Upper lobe of left lung (tissue), 6 donors: Measurements from ENCODE around the gene HLA-DRB1. TPM values are rescaled to one million over a fixed set of nuclear protein-coding genes. Genes with fewer than 3 reads are reported as not detected.
"Not testable (repeated sequence)": the region's sequence is repeated elsewhere in the genome, so short reads cannot be mapped to it uniquely, and the experiment has no call there.

Experiments
- ATAC-seq, 2 donors: fragments of 200-7000 bp; cut with Tn5 transposase; one replicate each; pipeline ENCODE4 v1.9.1; 2022; ENCODE audit warnings: mild to moderate bottlenecking in 2 of 2, moderate library complexity in 2 of 2; ENCODE audit not compliant: low FRiP score in 2 of 2
- DNase-seq, 2 donors: peaks; one replicate each; pipeline ENCODE4 v3.0.0-alpha.2; 2019 to 2020
- H3K27ac ChIP-seq, 4 donors: fragments of 200-600 bp; sonication (generic); one replicate each; pipeline ENCODE4 v1.5.1; 2016 to 2019
- H3K27me3 ChIP-seq, 4 donors: fragments of 200-600 bp; sonication (generic); one replicate each; pipeline ENCODE4 v1.5.1; 2017 to 2019
- H3K36me3 ChIP-seq, 4 donors: fragments of 200-600 bp; sonication (generic); one replicate each; pipeline ENCODE4 v1.5.1; 2016 to 2019
- H3K4me1 ChIP-seq, 4 donors: fragments of 200-600 bp; sonication (generic); one replicate each; pipeline ENCODE4 v1.5.1; 2018 to 2019
- H3K4me3 ChIP-seq, 4 donors: fragments of 200-600 bp; sonication (generic); one replicate each; pipeline ENCODE4 v1.5.1; 2017 to 2019; ENCODE audit warnings: mild to moderate bottlenecking in 2 of 4, moderate library complexity in 1 of 4
- H3K9me3 ChIP-seq, 4 donors: fragments of 200-600 bp; sonication (generic); one replicate each; pipeline ENCODE4 v1.5.1; 2018 to 2019
- CTCF ChIP-seq, 6 experiments: fragments of 450-650 bp in 4 of 6; fragments of 200-600 bp in 2 of 6; sonication (generic) in 2 of 6; IDR thresholded peaks; one replicate each; pipeline ENCODE4 v1.5.1; 2016 to 2019; ENCODE audit warnings: antibody characterized with exemption in 6 of 6
- EP300 ChIP-seq, 4 donors: sonication (generic); formaldehyde crosslinking; IDR thresholded peaks; one replicate each; pipeline ENCODE4 v1.5.1; 2017; ENCODE audit warnings: antibody characterized with exemption in 4 of 4, control low read depth in 2 of 4
- POLR2A ChIP-seq, 4 donors: fragments of 450-650 bp; IDR thresholded peaks; one replicate each; pipeline ENCODE4 v1.5.1; 2016 to 2017; ENCODE audit warnings: antibody characterized with exemption in 4 of 4, mild to moderate bottlenecking in 2 of 4
- POLR2AphosphoS5 ChIP-seq, 2 donors: sonication (generic); formaldehyde crosslinking; IDR thresholded peaks; one replicate each; pipeline ENCODE4 v1.5.1; 2017; ENCODE audit warnings: antibody characterized with exemption in 2 of 2
- WGBS, 2 donors: methylation state at CpG; one replicate each; pipeline ENCODE4 v1.1.5; 2017 to 2018; 5-methylcytosine and 5-hydroxymethylcytosine counted together
- total RNA-seq, 6 donors: library from RNA; depleted of rRNA in 4 of 6; stranded (reverse); fragments of >200 nt in 4 of 6; gene quantifications; one replicate each; pipeline versions ENCODE4 v1.1.0 to v1.2.1, GENCODE V29; 2016 to 2021
- donor health status: DM: no; HTN: no; CAD: no; lungs with moderate emphysema.
- donor health status: DM: no; HTN: yes; CAD: no; lungs with severe emphysema.

HLA-DRB1 gene
- total RNA-seq, 6 donors from 2014 or later: 133 to 1,304 (median 370) TPM

- H3K4me3 ChIP-seq: no peak overlapping the region
- no peaks in the 10 kb centered on the region for H3K4me1 ChIP-seq
- TF ChIP-seq POLR2AphosphoS5 (IDR thresholded peaks at IDR 0.05): no peak
- TF ChIP-seq EP300 (IDR thresholded peaks at IDR 0.05): no peak
- no peak for TF ChIP-seq POLR2A (IDR thresholded peaks at IDR 0.05)
- no peak for TF ChIP-seq CTCF (IDR thresholded peaks at IDR 0.05)
- no peaks in the 10 kb centered on the region for H3K27me3 ChIP-seq
- DNase-seq: no peak
- no peak overlapping the region for H3K27ac ChIP-seq
- H3K9me3 ChIP-seq: no peaks in the 10 kb centered on the region
- WGBS, 2 donors: 87% methylated on average over 9 of the region's 9 CpGs; no CpG with 5 or more reads in 1 of the 2 donors
- H3K36me3 ChIP-seq: no peaks in the 10 kb centered on the region
- peak in 1 of 2 donors; percentile 26 for ATAC-seq
Measured at GRCh38 chr6:32554116-32554965, 35.3 kb downstream of the HLA-DRB1 start.

- Histone ChIP-seq H3K4me3 (no peak overlapping the region), H3K9me3 (no peaks in the 10 kb centered on the region), H3K4me1 (no peaks in the 10 kb centered on the region), H3K27me3 (no peaks in the 10 kb centered on the region), H3K27ac (no peak overlapping the region), H3K36me3 (no peaks in the 10 kb centered on the region)
- TF ChIP-seq EP300 (IDR thresholded peaks at IDR 0.05) (no peak), POLR2AphosphoS5 (IDR thresholded peaks at IDR 0.05) (no peak), POLR2A (IDR thresholded peaks at IDR 0.05) (no peak), CTCF (IDR thresholded peaks at IDR 0.05) (no peak)
- DNase-seq (no peak), ATAC-seq (no peak)
- 43 to 46% methylated on average over 4 to 5 of the region's 5 CpGs for WGBS, 2 donors
Measured at GRCh38 chr6:32553037-32553742, 36.5 kb downstream of the HLA-DRB1 start.

- DNase-seq (no peak), ATAC-seq (no peak)
- Histone ChIP-seq H3K27ac (no peak overlapping the region), H3K27me3 (no peaks in the 10 kb centered on the region), H3K9me3 (no peaks in the 10 kb centered on the region), H3K4me3 (no peak overlapping the region), H3K36me3 (no peaks in the 10 kb centered on the region), H3K4me1 (no peaks in the 10 kb centered on the region)
- TF ChIP-seq POLR2AphosphoS5 (IDR thresholded peaks at IDR 0.05) (no peak), CTCF (IDR thresholded peaks at IDR 0.05) (no peak), POLR2A (IDR thresholded peaks at IDR 0.05) (no peak), EP300 (IDR thresholded peaks at IDR 0.05) (no peak)
- WGBS, 2 donors: 26 to 32% methylated on average over 4 to 5 of the region's 5 CpGs
Measured at GRCh38 chr6:32551410-32551809, 38.2 kb downstream of the HLA-DRB1 start.

- Histone ChIP-seq H3K36me3 (no peaks in the 10 kb centered on the region), H3K4me1 (no peaks in the 10 kb centered on the region), H3K9me3 (no peaks in the 10 kb centered on the region), H3K27ac (no peak overlapping the region), H3K4me3 (no peak overlapping the region), H3K27me3 (no peaks in the 10 kb centered on the region)
- TF ChIP-seq POLR2A (IDR thresholded peaks at IDR 0.05) (no peak), POLR2AphosphoS5 (IDR thresholded peaks at IDR 0.05) (no peak), CTCF (IDR thresholded peaks at IDR 0.05) (no peak), EP300 (IDR thresholded peaks at IDR 0.05) (no peak)
- WGBS, 2 donors: 42 to 91% methylated on average over 3 to 5 of the region's 5 CpGs
- no peak for ATAC-seq
- DNase-seq: no peak
Measured at GRCh38 chr6:32539839-32540238, 49.8 kb downstream of the HLA-DRB1 start.

- ATAC-seq: peak; percentile 79 to 80
- H3K4me3 ChIP-seq, H3K36me3 ChIP-seq, DNase-seq, H3K4me1 ChIP-seq, H3K9me3 ChIP-seq, H3K27me3 ChIP-seq: not testable (repeated sequence)
- 2 to 3% methylated on average over 3 of the region's 3 CpGs for WGBS, 2 donors
- H3K27ac ChIP-seq: peak overlapping the region in 1 of 4 donors; percentile 84
Measured at GRCh38 chr6:32530431-32530793, 59.2 kb downstream of the HLA-DRB1 start.
